Neutrophil (primary cell): Measurements from ENCODE around the gene ILK.

Experiments used
- H3K27ac ChIP-seq: fragments of 200-600 bp; sonication (generic); 2 replicates; pipeline ENCODE4 v1.5.1; 2016; ENCODE audit warnings: mild to moderate bottlenecking, moderate library complexity
- H3K27me3 ChIP-seq: fragments of 200-600 bp; sonication (generic); 2 replicates; pipeline ENCODE4 v1.6.0; 2016; ENCODE audit warnings: mild to moderate bottlenecking
- H3K36me3 ChIP-seq: fragments of 200-600 bp; sonication (generic); 2 replicates; pipeline ENCODE4 v1.5.1; 2017
- H3K4me1 ChIP-seq, 2 experiments: fragments of 200-600 bp in 1 of 2; sonication (generic) in 1 of 2; 1 replicate in 1 of 2; 2 replicates in 1 of 2; pipeline versions ENCODE4 v1.5.1 to v1.6.1; 2013 to 2016; ENCODE audit warnings: low read depth in 1 of 2, low read length in 1 of 2, mild to moderate bottlenecking in 1 of 2, moderate library complexity in 1 of 2; ENCODE audit not compliant: control insufficient read depth in 1 of 2, insufficient read depth in 1 of 2
- H3K4me3 ChIP-seq, 2 experiments: fragments of 200-600 bp in 1 of 2; sonication (generic) in 1 of 2; 1 replicate in 1 of 2; 2 replicates in 1 of 2; pipeline ENCODE4 v1.5.1; 2013 to 2016; ENCODE audit warnings: low read depth in 1 of 2, low read length in 1 of 2, mild to moderate bottlenecking in 1 of 2, moderate library complexity in 1 of 2
- H3K9me3 ChIP-seq: fragments of 200-600 bp; sonication (generic); 2 replicates; pipeline ENCODE4 v1.5.1; 2016
- CTCF ChIP-seq: fragments of 200-600 bp; sonication (generic); IDR thresholded peaks from 2 replicates; pipeline ENCODE4 v1.5.1; 2016; ENCODE audit warnings: antibody characterized with exemption

Gene ILK

GRCh38 chr11:6633422-6634408, 30.1 kb downstream of the ILK start:
- TF ChIP-seq CTCF, result no peak
- Histone ChIP-seq H3K27me3 (no peaks in the 10 kb centered on the region), H3K27ac (no peak overlapping the region), H3K9me3 (no peaks in the 10 kb centered on the region), H3K36me3 (no peaks in the 10 kb centered on the region), H3K4me3 (no peak overlapping the region), H3K4me1 (peaks cover 17% of the 10 kb centered on the region in 2 experiments)

GRCh38 chr11:6634534-6634933, 31.0 kb downstream of the ILK start:
- peaks cover 17% of the 10 kb centered on the region in 2 experiments for H3K4me1 ChIP-seq
- no peaks in the 10 kb centered on the region for H3K9me3 ChIP-seq
- H3K27ac ChIP-seq, result peak overlapping the region; percentile 84
- H3K27me3 ChIP-seq, result no peaks in the 10 kb centered on the region
- H3K4me3 ChIP-seq, result no peak overlapping the region
- no peaks in the 10 kb centered on the region for H3K36me3 ChIP-seq
- no peak for TF ChIP-seq CTCF

- Histone ChIP-seq H3K36me3 (no peaks in the 10 kb centered on the region), H3K4me3 (peak overlapping the region in 1 of 2 experiments; percentile 6), H3K4me1 (peaks cover 17% of the 10 kb centered on the region in 2 experiments), H3K9me3 (no peaks in the 10 kb centered on the region), H3K27ac (peak overlapping the region; percentile 84), H3K27me3 (no peaks in the 10 kb centered on the region)
- no peak for TF ChIP-seq CTCF
These were observed 31.7 kb downstream of the ILK start for GRCh38 chr11:6635082-6635932.

- H3K36me3 ChIP-seq, result no peaks in the 10 kb centered on the region
- no peak overlapping the region for H3K27ac ChIP-seq
- no peak overlapping the region for H3K4me3 ChIP-seq
- peaks cover 17% of the 10 kb centered on the region in 2 experiments for H3K4me1 ChIP-seq
- no peaks in the 10 kb centered on the region for H3K27me3 ChIP-seq
- TF ChIP-seq CTCF, result no peak
- no peaks in the 10 kb centered on the region for H3K9me3 ChIP-seq
These were observed 32.9 kb downstream of the ILK start for GRCh38 chr11:6636480-6636879.

DNA sequence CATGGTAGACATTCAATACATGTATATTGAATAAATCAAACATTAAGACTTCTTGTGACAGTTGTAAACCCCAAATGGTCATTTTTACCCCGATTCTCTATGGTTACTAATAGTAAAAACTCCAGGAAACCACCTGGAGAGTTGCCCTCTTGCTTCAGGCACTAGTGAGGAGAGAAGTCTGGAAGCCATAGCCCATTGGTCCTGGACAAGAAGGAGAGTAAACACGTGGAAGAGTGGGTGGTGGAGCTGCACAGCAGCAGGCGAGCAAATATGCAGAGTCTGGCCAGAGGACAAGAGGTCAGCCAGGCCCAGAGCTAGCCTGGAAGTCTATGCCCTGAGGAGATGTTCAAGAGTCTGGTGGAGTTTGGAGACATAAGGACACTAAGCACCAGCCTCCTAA, 34.3 kb downstream of the ILK start:
- TF ChIP-seq CTCF, result no peak
- H3K4me1 ChIP-seq, result peaks cover 17% of the 10 kb centered on the region in 2 experiments
- H3K9me3 ChIP-seq, result no peaks in the 10 kb centered on the region
- H3K4me3 ChIP-seq, result no peak overlapping the region
- H3K27me3 ChIP-seq, result no peaks in the 10 kb centered on the region
- no peak overlapping the region for H3K27ac ChIP-seq
- no peaks in the 10 kb centered on the region for H3K36me3 ChIP-seq
